MCF 10A (cell line): ENCODE data around the gene AGRP. TPM values are rescaled to one million over a fixed set of nuclear protein-coding genes. Genes with fewer than 3 reads are reported as not detected.
A peak's percentile ranks its signal among the peaks of the same experiment; 100 is the strongest.
"Not testable (repeated sequence)": the region's sequence is repeated elsewhere in the genome, so short reads cannot be mapped to it uniquely, and the experiment has no call there.

Experiments used
- BruUV-seq: library from RNA; stranded (reverse); fragments of 400-500 nt; replicated peaks from 2 replicates; lab custom pipeline; 2021; lab: Mats Ljungman, UMichigan
- CTCF ChIA-PET: fragments of 300-600 bp; sonication (Branson Sonifier 250); formaldehyde crosslinking; extraction: SDS; loops from one replicate; lab custom pipeline; 2021; ENCODE audit warnings: antibody characterized with exemption, inconsistent platforms; lab: Yijun Ruan, JAX
- POLR2A ChIA-PET: fragments of 300-600, 350-650 bp; sonication (Branson Sonifier 250); formaldehyde crosslinking; extraction: SDS; loops from one replicate; lab custom pipeline; 2020; ENCODE audit warnings: antibody characterized with exemption, inconsistent platforms; lab: Yijun Ruan, JAX
- DNase-seq: peaks from one replicate; pipeline ENCODE4 v3.0.0-alpha.2; 2018; ENCODE audit not compliant: unreplicated experiment
- H3K27ac Mint-ChIP-seq: one replicate; pipeline ENCODE4 v1.8.0; 2022; ENCODE audit warnings: mild to moderate bottlenecking, low read depth, mixed read lengths; ENCODE audit not compliant: unreplicated experiment
- H3K27me3 Mint-ChIP-seq: one replicate; pipeline ENCODE4 v1.8.0; 2022; ENCODE audit warnings: mixed read lengths; ENCODE audit not compliant: insufficient read depth, unreplicated experiment
- H3K36me3 Mint-ChIP-seq: one replicate; pipeline ENCODE4 v1.8.0; 2022; ENCODE audit warnings: mild to moderate bottlenecking, moderate library complexity, mixed read lengths; ENCODE audit not compliant: insufficient read depth, unreplicated experiment
- H3K4me1 Mint-ChIP-seq: one replicate; pipeline ENCODE4 v1.8.0; 2022; ENCODE audit warnings: mixed read lengths; ENCODE audit not compliant: insufficient read depth, unreplicated experiment
- H3K4me3 Mint-ChIP-seq: one replicate; pipeline ENCODE4 v1.8.0; 2022; ENCODE audit warnings: mild to moderate bottlenecking, moderate library complexity, mixed read lengths; ENCODE audit not compliant: unreplicated experiment
- H3K9me3 Mint-ChIP-seq: one replicate; pipeline ENCODE4 v1.8.0; 2022; ENCODE audit warnings: mixed read lengths; ENCODE audit not compliant: unreplicated experiment
- CTCF ChIP-seq: fragments of 200-600 bp; IDR thresholded peaks from one replicate; pipeline ENCODE4 v1.8.0; 2022; ENCODE audit warnings: antibody characterized with exemption, mild to moderate bottlenecking; ENCODE audit not compliant: unreplicated experiment
- intact Hi-C: fragments of 100-400 bp; cut with micrococcal nuclease; formaldehyde crosslinking; loops from 2 replicates; pipeline ENCODE4 v1.14.1; 2022
- total RNA-seq: library from RNA; stranded (reverse); gene quantifications from 2 replicates; pipeline ENCODE4 v1.2.3, GENCODE V29; 2022

The AGRP gene
- total RNA-seq, 1 experiment from 2014 or later: not detected

GRCh38 chr16:67490335-67491096, 7.2 kb upstream of the AGRP start:
- no peaks in the 10 kb centered on the region for H3K4me1 Mint-ChIP-seq
- DNase-seq: peak; percentile 36
- no peaks in the 10 kb centered on the region for H3K9me3 Mint-ChIP-seq
- ChIA-PET POLR2A (interaction anchor here (1.2 to 2.1 kb wide), 3 partner anchors 9 to 24 kb away, joined by 3 to 7 read pairs (median 5); partner anchors contain the start of gene ATP6V0D1), CTCF (interaction anchor here (0.5 to 6.4 kb wide), 9 partner anchors 9 to 507 kb away, joined by 3 to 52 read pairs (median 10); partner anchors contain the start of genes AGRP and ATP6V0D1)
- no peak overlapping the region for H3K27ac Mint-ChIP-seq
- H3K27me3 Mint-ChIP-seq: no peaks in the 10 kb centered on the region
- BruUV-seq: no TSS peak
- TF ChIP-seq CTCF: no peak
- intact Hi-C loops: no loop called here
- peaks cover 14% of the 10 kb centered on the region for H3K36me3 Mint-ChIP-seq
- H3K4me3 Mint-ChIP-seq: no peak overlapping the region

- Mint-ChIP-seq H3K27me3 (no peaks in the 10 kb centered on the region), H3K9me3 (no peaks in the 10 kb centered on the region), H3K4me1 (no peaks in the 10 kb centered on the region), H3K36me3 (peaks cover 14% of the 10 kb centered on the region), H3K27ac (no peak overlapping the region), H3K4me3 (no peak overlapping the region)
- intact Hi-C loops: no loop called here
- POLR2A ChIA-PET: interaction anchor here (0.6 to 2.1 kb wide), 3 partner anchors 8 to 73 kb away, joined by 3 to 7 read pairs (median 3); partner anchors contain the start of genes ATP6V0D1 and CTCF
- no peak for TF ChIP-seq CTCF
- no peak for DNase-seq
- no TSS peak for BruUV-seq
- CTCF ChIA-PET: interaction anchor here (0.5 to 6.4 kb wide), 15 partner anchors 8 to 527 kb away, joined by 3 to 52 read pairs (median 4); partner anchors contain the start of genes AGRP and ATP6V0D1
Observed at GRCh38 chr16:67489401-67490083, 6.2 kb upstream of the AGRP start.

- intact Hi-C loops, DNase-seq, BruUV-seq, H3K4me3 Mint-ChIP-seq, H3K27ac Mint-ChIP-seq, H3K9me3 Mint-ChIP-seq, H3K4me1 Mint-ChIP-seq, H3K27me3 Mint-ChIP-seq, POLR2A ChIA-PET: not testable (repeated sequence)
- CTCF ChIA-PET: interaction anchor here (4.0 to 4.7 kb wide), 3 partner anchors 27 to 60 kb away, joined by 15 to 31 read pairs (median 24); no protein-coding TSS in a partner anchor
- H3K36me3 Mint-ChIP-seq: peaks cover 20% of the 10 kb centered on the region
Observed at GRCh38 chr16:67487561-67487960, 4.2 kb upstream of the AGRP start.

- intact Hi-C loops: no loop called here
Observed at GRCh38 chr16:67486805-67487204, 3.5 kb upstream of the AGRP start.

More at GRCh38 chr16:67486805-67487204, 3.5 kb upstream of the AGRP start:
- H3K4me1 Mint-ChIP-seq: peaks cover 4% of the 10 kb centered on the region
- POLR2A ChIA-PET: no interaction called here
- BruUV-seq: no TSS peak
- no peak overlapping the region for H3K27ac Mint-ChIP-seq
- no peak overlapping the region for H3K4me3 Mint-ChIP-seq
- H3K27me3 Mint-ChIP-seq: no peaks in the 10 kb centered on the region
- peaks cover 20% of the 10 kb centered on the region for H3K36me3 Mint-ChIP-seq
- H3K9me3 Mint-ChIP-seq: no peaks in the 10 kb centered on the region
- peak; percentile 20 for DNase-seq
- TF ChIP-seq CTCF: no peak
- CTCF ChIA-PET: interaction anchor here (0.6 to 4.7 kb wide), 2 partner anchors 59 to 619 kb away, joined by 3 to 15 read pairs; no protein-coding TSS in a partner anchor
